Stomach (tissue), 9 donors: ENCODE measurements around the gene TMEM8B. TPM values are rescaled to one million over a fixed set of nuclear protein-coding genes. Genes with fewer than 3 reads are reported as not detected.

Experiments
- DNase-seq, 2 donors: peaks; one replicate each; pipeline versions ENCODE4 v3.0.0 to v3.0.0-alpha.2; 2013 to 2019
- H3K27ac ChIP-seq, 5 donors: fragments of 200-600 bp in 4 of 5; sonication (generic) in 4 of 5; one replicate each; pipeline ENCODE4 v1.5.1; 2013 to 2019; ENCODE audit warnings: mild to moderate bottlenecking in 1 of 5, moderate library complexity in 1 of 5
- H3K27me3 ChIP-seq, 3 donors: fragments of 200-600 bp; sonication (generic); one replicate each; pipeline ENCODE4 v1.5.1; 2017 to 2019; ENCODE audit warnings: mixed run types in 1 of 3
- H3K36me3 ChIP-seq, 4 donors: fragments of 200-600 bp; sonication (generic); 1 replicate in 3 of 4; 2 replicates in 1 of 4; pipeline ENCODE4 v1.5.1; 2016 to 2019
- H3K4me1 ChIP-seq, 4 donors: fragments of 200-600 bp; sonication (generic); one replicate each; pipeline ENCODE4 v1.5.1; 2016 to 2019
- H3K4me3 ChIP-seq, 4 donors: fragments of 200-600 bp; sonication (generic) in 3 of 4; one replicate each; pipeline ENCODE4 v1.5.1; 2016 to 2019; ENCODE audit warnings: mild to moderate bottlenecking in 1 of 4
- H3K9me3 ChIP-seq, 4 donors: fragments of 200-600 bp; sonication (generic); one replicate each; pipeline ENCODE4 v1.5.1; 2016 to 2019
- CTCF ChIP-seq, 7 experiments: fragments of 450-650 bp in 4 of 7; fragments of 200-600 bp in 3 of 7; sonication (generic) in 3 of 7; IDR thresholded peaks; one replicate each; pipeline ENCODE4 v1.5.1; 2016 to 2019; ENCODE audit warnings: antibody characterized with exemption in 7 of 7, control low read depth in 2 of 7, mild to moderate bottlenecking in 1 of 7
- EP300 ChIP-seq: sonication (generic); formaldehyde crosslinking; IDR thresholded peaks from one replicate; pipeline ENCODE4 v1.6.1; 2017; ENCODE audit warnings: antibody characterized with exemption
- POLR2A ChIP-seq, 4 donors: fragments of 450-650 bp; IDR thresholded peaks; one replicate each; pipeline ENCODE4 v1.6.1; 2016; ENCODE audit warnings: antibody characterized with exemption in 4 of 4, control low read depth in 2 of 4, mild to moderate bottlenecking in 1 of 4, moderate library complexity in 1 of 4
- POLR2AphosphoS5 ChIP-seq, 3 donors: sonication (generic); formaldehyde crosslinking; IDR thresholded peaks; one replicate each; pipeline ENCODE4 v1.6.1; 2016; ENCODE audit warnings: antibody characterized with exemption in 3 of 3
- WGBS, 5 donors: extraction: QIAGEN DNeasy Blood & Tissue Kit in 3 of 5; methylation state at CpG; one replicate each; pipeline versions ENCODE4 v1.1.5 to v1.1.7; 2013 to 2018; 5-methylcytosine and 5-hydroxymethylcytosine counted together
- intact Hi-C: fragments of 100-400 bp; cut with DNase I; formaldehyde crosslinking; loops from one replicate; pipeline ENCODE4 v1.15.1; 2023; ENCODE audit warnings: low total_unique reads
- polyA plus RNA-seq, 3 donors: library from polyadenylated mRNA; stranded (reverse); fragments of 200-250 nt; gene quantifications; one replicate each; pipeline ENCODE4 v1.2.3, GENCODE V29; 2013
- total RNA-seq, 5 donors: library from RNA; depleted of rRNA; stranded (reverse); fragments of >200 nt; gene quantifications; one replicate each; pipeline versions ENCODE4 v1.1.0 to v1.2.3, GENCODE V29; 2014 to 2016
- donor health status: healthy with polysubstance abuse.
- donor health status: Bipolar disorder and iron deficiency.
- donor health status: healthy.

The TMEM8B gene
- total and polyA plus RNA-seq, 8 donors, result 4.6 to 81.4 (median 8.1) TPM

- Histone ChIP-seq H3K4me1 (peaks cover 0 to 12% (median 4%) of the 10 kb centered on the region in 4 donors), H3K4me3 (no peak overlapping the region), H3K27ac (no peak overlapping the region), H3K27me3 (peaks cover 0 to 36% (median 16%) of the 10 kb centered on the region in 3 donors), H3K9me3 (no peaks in the 10 kb centered on the region), H3K36me3 (peaks cover 0 to 8% (median 0%) of the 10 kb centered on the region in 4 donors)
- 54 to 58% (median 56%) methylated on average over 15 to 16 of the region's 16 CpGs for WGBS, 5 donors
- intact Hi-C loops, result no loop called here
- TF ChIP-seq POLR2A (IDR thresholded peaks at IDR 0.05) (no peak), POLR2AphosphoS5 (IDR thresholded peaks at IDR 0.05) (no peak), CTCF (IDR thresholded peaks at IDR 0.05) (no peak), EP300 (no peak)
- peak; percentile 27 to 58 for DNase-seq
Observed at GRCh38 chr9:35859310-35859989, 30.4 kb downstream of the TMEM8B start.

- intact Hi-C loops, result loop anchor here (10.0 kb wide), 1 partner anchor 55 kb away; no protein-coding TSS in a partner anchor
- H3K9me3 ChIP-seq, result no peaks in the 10 kb centered on the region
- WGBS, 5 donors, result 40 to 52% (median 47%) methylated on average over 3 of the region's 3 CpGs
- DNase-seq, result peak in 1 of 2 donors; percentile 32
- TF ChIP-seq POLR2A (IDR thresholded peaks at IDR 0.05) (no peak), CTCF (IDR thresholded peaks at IDR 0.05) (no peak), POLR2AphosphoS5 (IDR thresholded peaks at IDR 0.05) (peak in 1 of 3 donors; percentile 7), EP300 (no peak)
- no peak overlapping the region for H3K27ac ChIP-seq
- H3K27me3 ChIP-seq, result peaks cover 0 to 36% (median 16%) of the 10 kb centered on the region in 3 donors
- peaks cover 0 to 5% (median 0%) of the 10 kb centered on the region in 4 donors for H3K36me3 ChIP-seq
- no peak overlapping the region for H3K4me3 ChIP-seq
- peaks cover 0 to 12% (median 4%) of the 10 kb centered on the region in 4 donors for H3K4me1 ChIP-seq
Observed at GRCh38 chr9:35859990-35860339, 30.9 kb downstream of the TMEM8B start.

- peak in 1 of 2 donors; percentile 17 for DNase-seq
- no peaks in the 10 kb centered on the region for H3K9me3 ChIP-seq
- peaks cover 0 to 12% (median 4%) of the 10 kb centered on the region in 4 donors for H3K4me1 ChIP-seq
- no peak overlapping the region for H3K4me3 ChIP-seq
- intact Hi-C loops, result loop anchor here (10.0 kb wide), 1 partner anchor 57 kb away; no protein-coding TSS in a partner anchor
- TF ChIP-seq EP300, result no peak
- no peak for TF ChIP-seq POLR2AphosphoS5 (IDR thresholded peaks at IDR 0.05)
- TF ChIP-seq POLR2A (IDR thresholded peaks at IDR 0.05), result no peak
- no peak for TF ChIP-seq CTCF (IDR thresholded peaks at IDR 0.05)
- H3K36me3 ChIP-seq, result no peaks in the 10 kb centered on the region
- 55 to 61% (median 58%) methylated on average over 12 of the region's 12 CpGs for WGBS, 5 donors
- H3K27ac ChIP-seq, result no peak overlapping the region
- H3K27me3 ChIP-seq, result peaks cover 0 to 36% (median 16%) of the 10 kb centered on the region in 3 donors
Observed at GRCh38 chr9:35861161-35861897, 32.3 kb downstream of the TMEM8B start.

- WGBS, 5 donors, result 76 to 84% (median 80%) methylated on average over 4 of the region's 4 CpGs
- intact Hi-C loops, result loop anchor here (10.0 kb wide), 1 partner anchor 58 kb away; no protein-coding TSS in a partner anchor
Observed at GRCh38 chr9:35862328-35862727, 33.3 kb downstream of the TMEM8B start.

More at GRCh38 chr9:35862328-35862727, 33.3 kb downstream of the TMEM8B start:
- Histone ChIP-seq H3K27me3 (peaks cover 0 to 37% (median 16%) of the 10 kb centered on the region in 3 donors), H3K27ac (no peak overlapping the region), H3K9me3 (no peaks in the 10 kb centered on the region), H3K4me3 (no peak overlapping the region), H3K36me3 (no peaks in the 10 kb centered on the region), H3K4me1 (peaks cover 0 to 12% (median 4%) of the 10 kb centered on the region in 4 donors)
- no peak for DNase-seq
- TF ChIP-seq POLR2AphosphoS5 (IDR thresholded peaks at IDR 0.05) (no peak), CTCF (IDR thresholded peaks at IDR 0.05) (no peak), POLR2A (IDR thresholded peaks at IDR 0.05) (no peak), EP300 (no peak)
